K562 (cell line): ENCODE data around the gene PRF1. TPM values are rescaled to one million over a fixed set of nuclear protein-coding genes. Genes with fewer than 3 reads are reported as not detected.

Experiments used
- ARID1B ChIP-seq: fragments of 450-650 bp; IDR thresholded peaks from 2 replicates; pipeline ENCODE4 v1.6.1; 2016; ENCODE audit warnings: antibody characterized with exemption, mild to moderate bottlenecking, inconsistent platforms
- LEF1 ChIP-seq: fragments of 450-650 bp; IDR thresholded peaks from 2 replicates; pipeline ENCODE4 v1.6.1; 2016; ENCODE audit warnings: mild to moderate bottlenecking
- NCOA2 ChIP-seq, 2 experiments: fragments of 450-650 bp; IDR thresholded peaks; 2 replicates each; pipeline ENCODE4 v1.6.1; 2018; ENCODE audit warnings: mild to moderate bottlenecking in 2 of 2, moderate library complexity in 1 of 2; ENCODE audit not compliant: partially characterized antibody in 2 of 2
- RAD21 ChIP-seq, 2 experiments: fragments of 250-450 bp in 1 of 2; fragments of 450-650 bp in 1 of 2; sonication (Bioruptor Pico) in 1 of 2; formaldehyde crosslinking in 1 of 2; IDR thresholded peaks in 1 of 2; conservative IDR thresholded peaks in 1 of 2; 2 replicates each; pipeline versions ENCODE4 v1.4.0 to v1.8.0; 2020 to 2022; ENCODE audit warnings: mild to moderate bottlenecking in 2 of 2, moderate library complexity in 1 of 2
- SAFB ChIP-seq: fragments of 200-400 bp; formaldehyde crosslinking; IDR thresholded peaks from 2 replicates; pipeline ENCODE4 v1.6.1; 2017; ENCODE audit warnings: low read depth, low read length, borderline replicate concordance
- STAG1 ChIP-seq: sonication (generic); formaldehyde crosslinking; IDR thresholded peaks from 2 replicates; pipeline ENCODE4 v1.5.0; 2020; ENCODE audit warnings: missing genetic modification reagents, borderline replicate concordance
- TRIM24 ChIP-seq, 2 experiments: fragments of 450-650 bp; IDR thresholded peaks; 2 replicates each; pipeline ENCODE4 v1.6.1; 2016
- TRIM28 ChIP-seq: fragments of 450-650 bp; IDR thresholded peaks from 2 replicates; pipeline ENCODE4 v1.6.1; 2017
- XRCC4 ChIP-seq: IDR thresholded peaks from one replicate; pipeline ENCODE4 v1.6.1; 2011; ENCODE audit not compliant: insufficient read depth, insufficient read length; ENCODE audit errors: extremely low read depth
- ZBTB2 ChIP-seq: fragments of 450-650 bp; IDR thresholded peaks from 2 replicates; pipeline ENCODE4 v1.6.1; 2016; ENCODE audit warnings: antibody characterized with exemption
- ZEB2 ChIP-seq: fragments of 450-650 bp; IDR thresholded peaks from 2 replicates; pipeline ENCODE4 v1.6.1; 2016
- ZNF24 ChIP-seq: fragments of 450-650 bp; IDR thresholded peaks from 2 replicates; pipeline ENCODE4 v1.6.1; 2016
- ZNF280A ChIP-seq: fragments of 450-650 bp; IDR thresholded peaks from 2 replicates; pipeline ENCODE4 v1.6.1; 2018; ENCODE audit warnings: mild to moderate bottlenecking, low read depth; ENCODE audit not compliant: partially characterized antibody
- ZNF512 ChIP-seq: IDR thresholded peaks from 2 replicates; pipeline ENCODE4 v1.6.1; 2016; ENCODE audit warnings: missing genetic modification characterization, missing compliant biosample characterization
- polyA plus RNA-seq, 8 experiments: library from polyadenylated mRNA; depleted of rRNA in 4 of 8; stranded (reverse) in 5 of 8; unstranded in 3 of 8; fragments of >200 nt; fragmentation: Nextera tagmentation in 2 of 8; fragmentation: Illumina TruSeq in 1 of 8; extraction: Ambion mirVana in 2 of 8; extraction: Trizol in 1 of 8; gene quantifications; 2 replicates each; pipeline versions ENCODE4 v1.2.1 to v1.2.3, GENCODE V29; 2011 to 2014; ENCODE audit warnings: inconsistent platforms in 1 of 8, missing spikeins in 1 of 8
- total RNA-seq, 7 experiments: library from RNA; depleted of rRNA in 6 of 7; stranded (reverse); fragments of >200 nt in 6 of 7; fragmentation: Illumina TruSeq in 2 of 7; extraction: Trizol in 2 of 7; gene quantifications; 2 replicates each; pipeline versions ENCODE4 v1.2.1 to v1.2.3, GENCODE V29; 2011 to 2021; ENCODE audit warnings: low replicate concordance in 1 of 7
- TF ChIP-seq, protein P1 (sequence below), 2 experiments: fragments of 450-650 bp; formaldehyde crosslinking in 1 of 2; IDR thresholded peaks; 2 replicates each; pipeline versions ENCODE4 v1.4.0 to v1.6.1; 2014 to 2020; ENCODE audit warnings: mild to moderate bottlenecking in 2 of 2, borderline replicate concordance in 1 of 2, low read depth in 1 of 2
- TF ChIP-seq, protein P2 (sequence below): sonication (generic); IDR thresholded peaks from 2 replicates; pipeline ENCODE4 v1.6.1; 2016

The PRF1 gene
- total and polyA plus RNA-seq, 9 of the 15 experiments (the other 6 are each of a cell fraction or from before 2014, with no cell fraction given): 3.8 to 8.6 (median 6.3) TPM

DNA sequence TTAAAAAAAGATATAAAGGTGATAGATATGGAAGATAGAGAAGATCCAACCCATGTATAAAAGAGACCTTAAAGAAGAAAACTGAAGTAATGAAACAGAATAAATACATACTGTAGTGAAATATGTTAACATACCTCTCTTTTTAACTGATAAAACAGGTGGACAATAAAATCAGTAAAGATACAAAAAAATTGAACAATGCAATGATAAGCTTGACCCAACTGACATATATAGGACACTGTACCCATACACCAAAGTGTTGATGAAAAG lies 17.4 kb upstream of the PRF1 start (continued):
- TF ChIP-seq, protein P1, sequence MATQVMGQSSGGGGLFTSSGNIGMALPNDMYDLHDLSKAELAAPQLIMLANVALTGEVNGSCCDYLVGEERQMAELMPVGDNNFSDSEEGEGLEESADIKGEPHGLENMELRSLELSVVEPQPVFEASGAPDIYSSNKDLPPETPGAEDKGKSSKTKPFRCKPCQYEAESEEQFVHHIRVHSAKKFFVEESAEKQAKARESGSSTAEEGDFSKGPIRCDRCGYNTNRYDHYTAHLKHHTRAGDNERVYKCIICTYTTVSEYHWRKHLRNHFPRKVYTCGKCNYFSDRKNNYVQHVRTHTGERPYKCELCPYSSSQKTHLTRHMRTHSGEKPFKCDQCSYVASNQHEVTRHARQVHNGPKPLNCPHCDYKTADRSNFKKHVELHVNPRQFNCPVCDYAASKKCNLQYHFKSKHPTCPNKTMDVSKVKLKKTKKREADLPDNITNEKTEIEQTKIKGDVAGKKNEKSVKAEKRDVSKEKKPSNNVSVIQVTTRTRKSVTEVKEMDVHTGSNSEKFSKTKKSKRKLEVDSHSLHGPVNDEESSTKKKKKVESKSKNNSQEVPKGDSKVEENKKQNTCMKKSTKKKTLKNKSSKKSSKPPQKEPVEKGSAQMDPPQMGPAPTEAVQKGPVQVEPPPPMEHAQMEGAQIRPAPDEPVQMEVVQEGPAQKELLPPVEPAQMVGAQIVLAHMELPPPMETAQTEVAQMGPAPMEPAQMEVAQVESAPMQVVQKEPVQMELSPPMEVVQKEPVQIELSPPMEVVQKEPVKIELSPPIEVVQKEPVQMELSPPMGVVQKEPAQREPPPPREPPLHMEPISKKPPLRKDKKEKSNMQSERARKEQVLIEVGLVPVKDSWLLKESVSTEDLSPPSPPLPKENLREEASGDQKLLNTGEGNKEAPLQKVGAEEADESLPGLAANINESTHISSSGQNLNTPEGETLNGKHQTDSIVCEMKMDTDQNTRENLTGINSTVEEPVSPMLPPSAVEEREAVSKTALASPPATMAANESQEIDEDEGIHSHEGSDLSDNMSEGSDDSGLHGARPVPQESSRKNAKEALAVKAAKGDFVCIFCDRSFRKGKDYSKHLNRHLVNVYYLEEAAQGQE (IDR thresholded peaks at IDR 0.05; ENCODE audit: borderline replicate concordance): no peak
- TF ChIP-seq, protein P1 (CRISPR knock-in tag; IDR thresholded peaks at IDR 0.05; ENCODE audit: low read depth): no peak
- TF ChIP-seq ZBTB2: no peak
- TF ChIP-seq ZNF280A: peak; percentile 83
- TF ChIP-seq XRCC4: no peak
- peak; percentile 80; the same call in 1 of the 2 replicates for TF ChIP-seq ZNF512 (tag)
- TF ChIP-seq, protein P2, sequence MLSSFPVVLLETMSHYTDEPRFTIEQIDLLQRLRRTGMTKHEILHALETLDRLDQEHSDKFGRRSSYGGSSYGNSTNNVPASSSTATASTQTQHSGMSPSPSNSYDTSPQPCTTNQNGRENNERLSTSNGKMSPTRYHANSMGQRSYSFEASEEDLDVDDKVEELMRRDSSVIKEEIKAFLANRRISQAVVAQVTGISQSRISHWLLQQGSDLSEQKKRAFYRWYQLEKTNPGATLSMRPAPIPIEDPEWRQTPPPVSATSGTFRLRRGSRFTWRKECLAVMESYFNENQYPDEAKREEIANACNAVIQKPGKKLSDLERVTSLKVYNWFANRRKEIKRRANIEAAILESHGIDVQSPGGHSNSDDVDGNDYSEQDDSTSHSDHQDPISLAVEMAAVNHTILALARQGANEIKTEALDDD: no peak
- TF ChIP-seq ZNF24: peak; percentile 78
- no peak for TF ChIP-seq STAG1 (CRISPR knock-in tag)
- TF ChIP-seq ZEB2: peak; percentile 71
- peak; percentile 76 to 93; a peak in 3 of 4 replicates for TF ChIP-seq TRIM24 (IDR thresholded peaks at IDR 0.05)
- peak in 1 of 2 experiments; percentile 14 for TF ChIP-seq NCOA2 (IDR thresholded peaks at IDR 0.05; ENCODE audit: partially characterized antibody in 2 of 2)
- TF ChIP-seq ARID1B: peak; percentile 21; the same call in 1 of the 2 replicates
- TF ChIP-seq LEF1: peak; percentile 9; the same call in 1 of the 2 replicates
- 0 out of 4 replicates have a peak, but pooled peaks of 1 of the 2 experiments have one; percentile 9 for TF ChIP-seq RAD21 (CRISPR knock-in tag; conservative IDR thresholded peaks at IDR 0.05 in 1 of 2, IDR thresholded peaks at IDR 0.05 in 1 of 2)
- TF ChIP-seq SAFB: no peak
- peak; percentile 96 for TF ChIP-seq TRIM28
